WTC11 (cell line): Measurements from ENCODE around the gene RAB8B. TPM values are rescaled to one million over a fixed set of nuclear protein-coding genes. Genes with fewer than 3 reads are reported as not detected.

Experiments
- ATAC-seq: fragments of 200-7000 bp; cut with Tn5 transposase; 2 replicates; pipeline ENCODE4 v1.10.0; 2021; ENCODE audit warnings: mild to moderate bottlenecking, moderate library complexity
- CTCF ChIA-PET: fragments of 300-600 bp; sonication (Branson Sonifier 250); formaldehyde crosslinking; loops from one replicate; lab custom pipeline; 2021; ENCODE audit warnings: antibody characterized with exemption; lab: Charles Lee
- POLR2A ChIA-PET: fragments of 350-600 bp; sonication (Branson Sonifier 250); formaldehyde crosslinking; loops from one replicate; lab custom pipeline; 2021; ENCODE audit warnings: antibody characterized with exemption; lab: Charles Lee
- DNase-seq: peaks from one replicate; pipeline ENCODE4 v3.0.0; 2021; ENCODE audit warnings: low spot score
- H3K27ac Mint-ChIP-seq: 2 replicates; pipeline ENCODE4 v1.8.0; 2021; ENCODE audit warnings: mixed read lengths
- H3K27me3 Mint-ChIP-seq: 2 replicates; pipeline ENCODE4 v1.8.0; 2021; ENCODE audit warnings: low read depth, mild to moderate bottlenecking, moderate library complexity, mixed read lengths
- H3K36me3 Mint-ChIP-seq: 2 replicates; pipeline ENCODE4 v1.8.0; 2021; ENCODE audit warnings: mixed read lengths
- H3K4me1 Mint-ChIP-seq: 2 replicates; pipeline ENCODE4 v1.8.0; 2022; ENCODE audit warnings: mixed read lengths
- H3K4me3 Mint-ChIP-seq: 2 replicates; pipeline ENCODE4 v1.8.0; 2021; ENCODE audit warnings: mild to moderate bottlenecking, moderate library complexity, mixed read lengths
- H3K9me3 Mint-ChIP-seq: 2 replicates; pipeline ENCODE4 v1.8.0; 2021; ENCODE audit warnings: mixed read lengths
- ELF4 ChIP-seq: sonication (generic); formaldehyde crosslinking; IDR thresholded peaks from 2 replicates; pipeline ENCODE4 v1.8.1; 2022; ENCODE audit warnings: low read depth, mild to moderate bottlenecking, moderate library complexity, missing genetic modification reagents
- FOXP1 ChIP-seq: sonication (generic); formaldehyde crosslinking; IDR thresholded peaks from 2 replicates; pipeline ENCODE4 v1.8.0; 2022; ENCODE audit warnings: missing genetic modification reagents, mild to moderate bottlenecking, moderate library complexity, borderline replicate concordance
- HMGA2 ChIP-seq: fragments of 250-450 bp; sonication (Bioruptor Pico); IDR thresholded peaks from 2 replicates; pipeline ENCODE4 v1.4.0; 2021; ENCODE audit warnings: mild to moderate bottlenecking, moderate library complexity
- NFATC4 ChIP-seq: fragments of 250-450 bp; sonication (Bioruptor Pico); IDR thresholded peaks from 2 replicates; pipeline ENCODE4 v1.9.0; 2021; ENCODE audit warnings: mild to moderate bottlenecking
- OVOL2 ChIP-seq: fragments of 250-450 bp; sonication (Bioruptor Pico); IDR thresholded peaks from 2 replicates; pipeline ENCODE4 v1.9.0; 2021; ENCODE audit warnings: mild to moderate bottlenecking, borderline replicate concordance
- SMAD3 ChIP-seq: sonication (generic); formaldehyde crosslinking; IDR thresholded peaks from 2 replicates; pipeline ENCODE4 v1.8.0; 2022; ENCODE audit warnings: missing genetic modification reagents, mild to moderate bottlenecking, borderline replicate concordance
- ZNF232 ChIP-seq: sonication (generic); formaldehyde crosslinking; IDR thresholded peaks from 2 replicates; pipeline ENCODE4 v1.8.0; 2022; ENCODE audit warnings: mild to moderate bottlenecking, missing genetic modification reagents
- ZNF416 ChIP-seq: fragments of 250-450 bp; sonication (Bioruptor Pico); IDR thresholded peaks from 2 replicates; pipeline ENCODE4 v1.9.0; 2021; ENCODE audit warnings: mild to moderate bottlenecking, inconsistent platforms
- ZNF671 ChIP-seq: fragments of 250-450 bp; sonication (Bioruptor Pico); IDR thresholded peaks from 2 replicates; pipeline ENCODE4 v1.8.0; 2021; ENCODE audit warnings: mild to moderate bottlenecking
- total RNA-seq: library from RNA; stranded (reverse); gene quantifications from 3 replicates; pipeline ENCODE4 v1.2.3, GENCODE V29; 2021
- TF ChIP-seq, protein P1 (sequence below): sonication (generic); formaldehyde crosslinking; conservative IDR thresholded peaks from 2 replicates; pipeline ENCODE4 v1.8.1; 2023; ENCODE audit warnings: mild to moderate bottlenecking, low read depth, missing genetic modification reagents, moderate library complexity
- TF ChIP-seq, protein P2 (sequence below): sonication (generic); formaldehyde crosslinking; IDR thresholded peaks from 2 replicates; pipeline ENCODE4 v1.8.1; 2022; ENCODE audit warnings: mild to moderate bottlenecking, moderate library complexity, missing genetic modification reagents
- TF ChIP-seq, protein P3 (sequence below): sonication (generic); formaldehyde crosslinking; IDR thresholded peaks from 2 replicates; pipeline ENCODE4 v1.8.0; 2023; ENCODE audit warnings: mild to moderate bottlenecking, missing genetic modification reagents
- TF ChIP-seq, protein P4 (sequence below): sonication (generic); formaldehyde crosslinking; IDR thresholded peaks from 2 replicates; pipeline ENCODE4 v1.8.1; 2023; ENCODE audit warnings: mild to moderate bottlenecking, missing genetic modification reagents
- TF ChIP-seq, protein P5 (sequence below): sonication (generic); formaldehyde crosslinking; IDR thresholded peaks from 2 replicates; pipeline ENCODE4 v1.8.1; 2022; ENCODE audit warnings: mild to moderate bottlenecking, missing genetic modification reagents, moderate library complexity, borderline replicate concordance
- TF ChIP-seq, protein P6 (sequence below): sonication (generic); formaldehyde crosslinking; IDR thresholded peaks from 2 replicates; pipeline ENCODE4 v1.8.1; 2023; ENCODE audit warnings: mild to moderate bottlenecking, missing genetic modification reagents, moderate library complexity
- TF ChIP-seq, protein P7 (sequence below): sonication (generic); formaldehyde crosslinking; IDR thresholded peaks from 2 replicates; pipeline ENCODE4 v1.8.1; 2022; ENCODE audit warnings: low read depth, mild to moderate bottlenecking, moderate library complexity, missing genetic modification reagents, borderline replicate concordance
- TF ChIP-seq, protein P8 (sequence below): fragments of 250-450 bp; sonication (Bioruptor Pico); conservative IDR thresholded peaks from 2 replicates; pipeline ENCODE4 v1.9.0; 2021; ENCODE audit warnings: mild to moderate bottlenecking

RAB8B gene
- total RNA-seq, 1 experiment from 2014 or later, result 32.5 TPM

DNA sequence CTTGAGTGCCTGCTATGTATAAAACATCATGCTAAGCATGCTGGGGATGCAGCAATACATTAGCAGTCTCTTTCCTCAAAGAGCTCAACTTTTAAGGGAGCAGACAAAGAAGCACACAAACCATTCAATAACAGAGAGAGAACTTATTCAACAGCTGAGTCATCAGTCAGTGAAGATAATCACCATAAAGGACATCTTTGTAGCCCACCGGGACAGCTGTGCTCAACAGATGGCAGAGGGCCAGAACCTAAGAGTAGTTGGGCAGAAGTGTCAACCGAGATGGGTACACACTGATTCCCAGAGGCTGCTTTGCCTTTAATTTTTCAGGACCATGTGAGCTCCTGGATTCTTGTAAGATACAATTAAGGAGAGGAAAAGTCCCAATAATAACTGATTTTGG, 4.2 kb upstream of the RAB8B start:
- no peak for ATAC-seq
- no peak overlapping the region for H3K4me3 Mint-ChIP-seq
- TF ChIP-seq, protein P1, sequence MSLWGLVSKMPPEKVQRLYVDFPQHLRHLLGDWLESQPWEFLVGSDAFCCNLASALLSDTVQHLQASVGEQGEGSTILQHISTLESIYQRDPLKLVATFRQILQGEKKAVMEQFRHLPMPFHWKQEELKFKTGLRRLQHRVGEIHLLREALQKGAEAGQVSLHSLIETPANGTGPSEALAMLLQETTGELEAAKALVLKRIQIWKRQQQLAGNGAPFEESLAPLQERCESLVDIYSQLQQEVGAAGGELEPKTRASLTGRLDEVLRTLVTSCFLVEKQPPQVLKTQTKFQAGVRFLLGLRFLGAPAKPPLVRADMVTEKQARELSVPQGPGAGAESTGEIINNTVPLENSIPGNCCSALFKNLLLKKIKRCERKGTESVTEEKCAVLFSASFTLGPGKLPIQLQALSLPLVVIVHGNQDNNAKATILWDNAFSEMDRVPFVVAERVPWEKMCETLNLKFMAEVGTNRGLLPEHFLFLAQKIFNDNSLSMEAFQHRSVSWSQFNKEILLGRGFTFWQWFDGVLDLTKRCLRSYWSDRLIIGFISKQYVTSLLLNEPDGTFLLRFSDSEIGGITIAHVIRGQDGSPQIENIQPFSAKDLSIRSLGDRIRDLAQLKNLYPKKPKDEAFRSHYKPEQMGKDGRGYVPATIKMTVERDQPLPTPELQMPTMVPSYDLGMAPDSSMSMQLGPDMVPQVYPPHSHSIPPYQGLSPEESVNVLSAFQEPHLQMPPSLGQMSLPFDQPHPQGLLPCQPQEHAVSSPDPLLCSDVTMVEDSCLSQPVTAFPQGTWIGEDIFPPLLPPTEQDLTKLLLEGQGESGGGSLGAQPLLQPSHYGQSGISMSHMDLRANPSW (CRISPR knock-in tag), result no peak
- TF ChIP-seq ELF4 (CRISPR knock-in tag), result no peak
- TF ChIP-seq ZNF232 (CRISPR knock-in tag), result no peak
- TF ChIP-seq, protein P2, sequence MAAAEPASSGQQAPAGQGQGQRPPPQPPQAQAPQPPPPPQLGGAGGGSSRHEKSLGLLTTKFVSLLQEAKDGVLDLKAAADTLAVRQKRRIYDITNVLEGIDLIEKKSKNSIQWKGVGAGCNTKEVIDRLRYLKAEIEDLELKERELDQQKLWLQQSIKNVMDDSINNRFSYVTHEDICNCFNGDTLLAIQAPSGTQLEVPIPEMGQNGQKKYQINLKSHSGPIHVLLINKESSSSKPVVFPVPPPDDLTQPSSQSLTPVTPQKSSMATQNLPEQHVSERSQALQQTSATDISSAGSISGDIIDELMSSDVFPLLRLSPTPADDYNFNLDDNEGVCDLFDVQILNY (CRISPR knock-in tag), result no peak
- TF ChIP-seq OVOL2, result no peak
- TF ChIP-seq, protein P3, sequence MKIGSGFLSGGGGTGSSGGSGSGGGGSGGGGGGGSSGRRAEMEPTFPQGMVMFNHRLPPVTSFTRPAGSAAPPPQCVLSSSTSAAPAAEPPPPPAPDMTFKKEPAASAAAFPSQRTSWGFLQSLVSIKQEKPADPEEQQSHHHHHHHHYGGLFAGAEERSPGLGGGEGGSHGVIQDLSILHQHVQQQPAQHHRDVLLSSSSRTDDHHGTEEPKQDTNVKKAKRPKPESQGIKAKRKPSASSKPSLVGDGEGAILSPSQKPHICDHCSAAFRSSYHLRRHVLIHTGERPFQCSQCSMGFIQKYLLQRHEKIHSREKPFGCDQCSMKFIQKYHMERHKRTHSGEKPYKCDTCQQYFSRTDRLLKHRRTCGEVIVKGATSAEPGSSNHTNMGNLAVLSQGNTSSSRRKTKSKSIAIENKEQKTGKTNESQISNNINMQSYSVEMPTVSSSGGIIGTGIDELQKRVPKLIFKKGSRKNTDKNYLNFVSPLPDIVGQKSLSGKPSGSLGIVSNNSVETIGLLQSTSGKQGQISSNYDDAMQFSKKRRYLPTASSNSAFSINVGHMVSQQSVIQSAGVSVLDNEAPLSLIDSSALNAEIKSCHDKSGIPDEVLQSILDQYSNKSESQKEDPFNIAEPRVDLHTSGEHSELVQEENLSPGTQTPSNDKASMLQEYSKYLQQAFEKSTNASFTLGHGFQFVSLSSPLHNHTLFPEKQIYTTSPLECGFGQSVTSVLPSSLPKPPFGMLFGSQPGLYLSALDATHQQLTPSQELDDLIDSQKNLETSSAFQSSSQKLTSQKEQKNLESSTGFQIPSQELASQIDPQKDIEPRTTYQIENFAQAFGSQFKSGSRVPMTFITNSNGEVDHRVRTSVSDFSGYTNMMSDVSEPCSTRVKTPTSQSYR (CRISPR knock-in tag), result no peak
- TF ChIP-seq, protein P4, sequence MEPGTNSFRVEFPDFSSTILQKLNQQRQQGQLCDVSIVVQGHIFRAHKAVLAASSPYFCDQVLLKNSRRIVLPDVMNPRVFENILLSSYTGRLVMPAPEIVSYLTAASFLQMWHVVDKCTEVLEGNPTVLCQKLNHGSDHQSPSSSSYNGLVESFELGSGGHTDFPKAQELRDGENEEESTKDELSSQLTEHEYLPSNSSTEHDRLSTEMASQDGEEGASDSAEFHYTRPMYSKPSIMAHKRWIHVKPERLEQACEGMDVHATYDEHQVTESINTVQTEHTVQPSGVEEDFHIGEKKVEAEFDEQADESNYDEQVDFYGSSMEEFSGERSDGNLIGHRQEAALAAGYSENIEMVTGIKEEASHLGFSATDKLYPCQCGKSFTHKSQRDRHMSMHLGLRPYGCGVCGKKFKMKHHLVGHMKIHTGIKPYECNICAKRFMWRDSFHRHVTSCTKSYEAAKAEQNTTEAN (CRISPR knock-in tag), result no peak
- TF ChIP-seq, protein P5, sequence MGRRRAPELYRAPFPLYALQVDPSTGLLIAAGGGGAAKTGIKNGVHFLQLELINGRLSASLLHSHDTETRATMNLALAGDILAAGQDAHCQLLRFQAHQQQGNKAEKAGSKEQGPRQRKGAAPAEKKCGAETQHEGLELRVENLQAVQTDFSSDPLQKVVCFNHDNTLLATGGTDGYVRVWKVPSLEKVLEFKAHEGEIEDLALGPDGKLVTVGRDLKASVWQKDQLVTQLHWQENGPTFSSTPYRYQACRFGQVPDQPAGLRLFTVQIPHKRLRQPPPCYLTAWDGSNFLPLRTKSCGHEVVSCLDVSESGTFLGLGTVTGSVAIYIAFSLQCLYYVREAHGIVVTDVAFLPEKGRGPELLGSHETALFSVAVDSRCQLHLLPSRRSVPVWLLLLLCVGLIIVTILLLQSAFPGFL (CRISPR knock-in tag), result no peak
- TF ChIP-seq, protein P6, sequence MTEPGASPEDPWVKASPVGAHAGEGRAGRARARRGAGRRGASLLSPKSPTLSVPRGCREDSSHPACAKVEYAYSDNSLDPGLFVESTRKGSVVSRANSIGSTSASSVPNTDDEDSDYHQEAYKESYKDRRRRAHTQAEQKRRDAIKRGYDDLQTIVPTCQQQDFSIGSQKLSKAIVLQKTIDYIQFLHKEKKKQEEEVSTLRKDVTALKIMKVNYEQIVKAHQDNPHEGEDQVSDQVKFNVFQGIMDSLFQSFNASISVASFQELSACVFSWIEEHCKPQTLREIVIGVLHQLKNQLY (CRISPR knock-in tag), result no peak
- TF ChIP-seq HMGA2 (CRISPR knock-in tag), result no peak
- TF ChIP-seq, protein P7, sequence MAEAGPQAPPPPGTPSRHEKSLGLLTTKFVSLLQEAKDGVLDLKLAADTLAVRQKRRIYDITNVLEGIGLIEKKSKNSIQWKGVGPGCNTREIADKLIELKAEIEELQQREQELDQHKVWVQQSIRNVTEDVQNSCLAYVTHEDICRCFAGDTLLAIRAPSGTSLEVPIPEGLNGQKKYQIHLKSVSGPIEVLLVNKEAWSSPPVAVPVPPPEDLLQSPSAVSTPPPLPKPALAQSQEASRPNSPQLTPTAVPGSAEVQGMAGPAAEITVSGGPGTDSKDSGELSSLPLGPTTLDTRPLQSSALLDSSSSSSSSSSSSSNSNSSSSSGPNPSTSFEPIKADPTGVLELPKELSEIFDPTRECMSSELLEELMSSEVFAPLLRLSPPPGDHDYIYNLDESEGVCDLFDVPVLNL (CRISPR knock-in tag), result no peak
- no peak for TF ChIP-seq FOXP1
- no peak for TF ChIP-seq ZNF671 (CRISPR knock-in tag)
- no peak for TF ChIP-seq NFATC4 (CRISPR knock-in tag)
- TF ChIP-seq ZNF416 (CRISPR knock-in tag), result no peak
- TF ChIP-seq SMAD3 (CRISPR knock-in tag), result no peak
- TF ChIP-seq, protein P8, sequence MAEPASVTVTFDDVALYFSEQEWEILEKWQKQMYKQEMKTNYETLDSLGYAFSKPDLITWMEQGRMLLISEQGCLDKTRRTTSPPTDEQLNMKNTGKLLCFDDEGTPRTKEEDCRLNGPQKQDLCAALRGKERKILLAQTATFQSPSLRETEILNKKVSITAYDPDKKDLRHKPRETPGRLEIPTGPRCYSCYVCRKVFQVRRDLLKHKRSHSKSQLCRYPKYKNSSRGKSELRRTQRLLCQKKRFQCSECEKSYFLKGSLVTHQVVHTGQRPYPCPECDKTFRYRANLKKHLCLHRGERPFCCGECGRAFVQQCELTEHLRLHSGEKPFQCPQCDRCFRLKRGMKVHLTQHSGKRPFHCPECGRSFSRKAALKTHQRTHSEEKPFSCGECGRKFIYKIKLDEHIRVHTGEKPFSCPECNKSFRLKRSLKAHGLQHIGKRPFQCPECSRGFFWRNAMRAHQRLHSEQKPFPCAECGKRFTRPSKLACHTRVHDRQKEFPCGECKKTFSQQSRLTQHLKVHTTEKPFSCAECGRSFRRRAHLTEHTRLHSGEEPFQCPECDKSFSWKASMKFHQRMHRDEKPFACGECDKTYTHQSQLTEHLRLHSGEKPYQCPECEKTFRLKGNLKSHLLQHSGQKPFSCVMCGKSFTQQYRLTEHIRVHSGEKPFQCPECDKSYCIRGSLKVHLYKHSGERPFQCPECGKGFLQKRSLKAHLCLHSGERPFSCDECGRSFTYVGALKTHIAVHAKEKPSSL (CRISPR knock-in tag), result no peak
- TF ChIP-seq, all 79 proteins: peak for 0
- Mint-ChIP-seq H3K27me3 (no peaks in the 10 kb centered on the region; the same call in 1 of the 2 replicates), H3K9me3 (no peaks in the 10 kb centered on the region), H3K36me3 (no peaks in the 10 kb centered on the region), H3K27ac (no peak overlapping the region), H3K4me1 (peaks cover 10% of the 10 kb centered on the region)
- CTCF ChIA-PET, result no interaction called here
- no peak for DNase-seq
- POLR2A ChIA-PET, result no interaction called here
